GM12892 (cell line): ENCODE measurements around the gene COPG2.

ENCODE experiments used
- POLR2A ChIP-seq: IDR thresholded peaks from 2 replicates; pipeline ENCODE4 v1.6.1; 2011; ENCODE audit warnings: low read depth, low read length, control low read depth
- TAF1 ChIP-seq: IDR thresholded peaks from 2 replicates; pipeline ENCODE4 v1.6.1; 2011; ENCODE audit warnings: low read depth, mild to moderate bottlenecking, control low read depth, low read length, borderline replicate concordance

DNA sequence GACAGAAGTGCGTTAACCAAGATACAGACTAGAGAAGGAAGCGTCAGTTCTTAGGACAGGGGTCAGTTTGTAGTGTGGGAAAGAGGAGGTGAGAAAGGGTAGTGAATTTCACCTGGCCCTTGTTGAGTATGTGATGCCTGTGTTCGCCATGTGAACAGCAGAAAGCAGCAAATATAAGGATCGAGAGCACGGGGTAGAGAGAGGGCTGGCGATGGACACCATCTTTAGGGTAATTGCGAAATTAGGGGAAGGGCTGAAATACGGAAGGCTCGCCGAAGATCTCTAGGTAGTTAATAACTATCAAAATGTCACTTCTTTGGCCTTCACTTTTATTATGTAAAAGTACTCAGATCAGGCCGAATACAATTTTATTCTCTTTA, 182.8 kb downstream of the COPG2 start:
- TF ChIP-seq POLR2A: no peak
- no peak for TF ChIP-seq TAF1
